PFSK-1 (cell line): ENCODE data around the gene OR13J1.

Experiments used
- POLR2AphosphoS5 ChIP-seq: IDR thresholded peaks from 2 replicates; pipeline ENCODE4 v1.6.1; 2012; ENCODE audit warnings: low read depth, mild to moderate bottlenecking, control low read depth, low read length, moderate library complexity
- TAF1 ChIP-seq: IDR thresholded peaks from 2 replicates; pipeline ENCODE4 v1.6.1; 2012; ENCODE audit warnings: low read length, control low read depth, borderline replicate concordance; ENCODE audit not compliant: insufficient read depth

- TF ChIP-seq POLR2AphosphoS5 (no peak), TAF1 (no peak)
These were observed 16.0 kb downstream of the OR13J1 start for GRCh38 chr9:35854091-35854762.
